ENCODE results near the gene SLC25A26. TPM values are rescaled to one million over a fixed set of nuclear protein-coding genes. Genes with fewer than 3 reads are reported as not detected.
"Not testable (repeated sequence)": the region's sequence is repeated elsewhere in the genome, so short reads cannot be mapped to it uniquely, and the experiment has no call there.

Gene SLC25A26
- total and polyA plus RNA-seq, 7 donors = 17.8 to 42.8 (median 22.4) TPM

GRCh38 chr3:66215106-66215505 lies 5.7 kb upstream of the SLC25A26 start:
- Histone ChIP-seq H3K27ac (no peak overlapping the region), H3K9me3 (no peaks in the 10 kb centered on the region), H3K4me1 (peaks cover 0 to 5% (median 3%) of the 10 kb centered on the region in 4 donors), H3K36me3 (no peaks in the 10 kb centered on the region), H3K4me3 (no peak overlapping the region), H3K27me3 (no peaks in the 10 kb centered on the region)
- TF ChIP-seq POLR2AphosphoS5 (IDR thresholded peaks at IDR 0.05) = no peak
- TF ChIP-seq POLR2A (IDR thresholded peaks at IDR 0.05) = no peak
- no peak for TF ChIP-seq EP300 (IDR thresholded peaks at IDR 0.05)
- no peak for TF ChIP-seq CTCF (IDR thresholded peaks at IDR 0.05)
- intact Hi-C loops (cut with DNase I) = no loop called here
- no peak for DNase-seq
- WGBS, 2 donors = 83 to 84% methylated on average over 2 of the region's 2 CpGs

- no peak for DNase-seq
- Histone ChIP-seq H3K9me3 (no peaks in the 10 kb centered on the region), H3K36me3 (peaks cover 0 to 4% (median 0%) of the 10 kb centered on the region in 4 donors), H3K4me1 (peaks cover 0 to 15% (median 8%) of the 10 kb centered on the region in 4 donors), H3K27ac (peak overlapping the region; percentile 71 to 82 (median 76)), H3K4me3 (peak overlapping the region; percentile 68 to 89 (median 80)), H3K27me3 (no peaks in the 10 kb centered on the region)
- 11 to 24% methylated on average over 5 of the region's 5 CpGs for WGBS, 2 donors
- intact Hi-C loops (cut with DNase I) = loop anchor here (5.0 to 10.0 kb wide), 2 partner anchors 183 to 435 kb away; partner anchors contain the start of gene MAGI1
- TF ChIP-seq EP300 (IDR thresholded peaks at IDR 0.05) = no peak
- TF ChIP-seq POLR2AphosphoS5 (IDR thresholded peaks at IDR 0.05) = no peak
- TF ChIP-seq CTCF (IDR thresholded peaks at IDR 0.05) = no peak
- no peak for TF ChIP-seq POLR2A (IDR thresholded peaks at IDR 0.05)
These were observed 735 bp upstream of the SLC25A26 start for GRCh38 chr3:66220066-66220465.

- no peaks in the 10 kb centered on the region for H3K27me3 ChIP-seq
- no peak overlapping the region for H3K4me3 ChIP-seq
- peaks cover 0 to 15% (median 8%) of the 10 kb centered on the region in 4 donors for H3K4me1 ChIP-seq
- H3K36me3 ChIP-seq = peaks cover 0 to 7% (median 0%) of the 10 kb centered on the region in 4 donors
- no peaks in the 10 kb centered on the region for H3K9me3 ChIP-seq
- DNase-seq = no peak
- intact Hi-C loops (cut with DNase I) = loop anchor here (5.0 to 10.0 kb wide), 2 partner anchors 187 to 439 kb away; partner anchors contain the start of gene MAGI1
- TF ChIP-seq CTCF (IDR thresholded peaks at IDR 0.05) = no peak
- TF ChIP-seq POLR2A (IDR thresholded peaks at IDR 0.05) = no peak
- TF ChIP-seq POLR2AphosphoS5 (IDR thresholded peaks at IDR 0.05) = no peak
- no peak for TF ChIP-seq EP300 (IDR thresholded peaks at IDR 0.05)
- 97% methylated on average over 1 of the region's 1 CpG for WGBS, 2 donors
- no peak overlapping the region for H3K27ac ChIP-seq
These were observed 3.4 kb downstream of the SLC25A26 start for GRCh38 chr3:66224220-66224619.

GRCh38 chr3:66226093-66226492 lies 5.3 kb downstream of the SLC25A26 start:
- not testable (repeated sequence) for H3K36me3 ChIP-seq, H3K9me3 ChIP-seq, DNase-seq, H3K4me3 ChIP-seq, H3K27me3 ChIP-seq, H3K4me1 ChIP-seq, H3K27ac ChIP-seq
- intact Hi-C loops (cut with DNase I) = loop anchor here (10.0 kb wide), 1 partner anchor 441 kb away; no protein-coding TSS in a partner anchor
- 94 to 98% methylated on average over 3 of the region's 3 CpGs for WGBS, 2 donors

GRCh38 chr3:66227051-66227450 lies 6.2 kb downstream of the SLC25A26 start:
- H3K27ac ChIP-seq = no peak overlapping the region
- H3K36me3 ChIP-seq = peaks cover 0 to 7% (median 0%) of the 10 kb centered on the region in 4 donors
- no peaks in the 10 kb centered on the region for H3K9me3 ChIP-seq
- H3K27me3 ChIP-seq = no peaks in the 10 kb centered on the region
- intact Hi-C loops (cut with DNase I) = loop anchor here (10.0 kb wide), 1 partner anchor 442 kb away; no protein-coding TSS in a partner anchor
- 70 to 79% methylated on average over 3 of the region's 3 CpGs for WGBS, 2 donors
- DNase-seq = no peak
- no peaks in the 10 kb centered on the region for H3K4me1 ChIP-seq
- H3K4me3 ChIP-seq = no peak overlapping the region
- no peak for TF ChIP-seq POLR2AphosphoS5 (IDR thresholded peaks at IDR 0.05)
- TF ChIP-seq POLR2A (IDR thresholded peaks at IDR 0.05) = no peak

- Histone ChIP-seq H3K4me3 (no peak overlapping the region), H3K9me3 (no peaks in the 10 kb centered on the region), H3K36me3 (peaks cover 0 to 7% (median 0%) of the 10 kb centered on the region in 4 donors), H3K27ac (no peak overlapping the region), H3K4me1 (no peaks in the 10 kb centered on the region), H3K27me3 (no peaks in the 10 kb centered on the region)
- WGBS, 2 donors = 59 to 65% methylated on average over 2 of the region's 2 CpGs
- no peak for DNase-seq
- intact Hi-C loops (cut with DNase I) = loop anchor here (10.0 kb wide), 1 partner anchor 443 kb away; no protein-coding TSS in a partner anchor
- TF ChIP-seq POLR2AphosphoS5 (IDR thresholded peaks at IDR 0.05) = no peak
- TF ChIP-seq CTCF (IDR thresholded peaks at IDR 0.05) = no peak
- TF ChIP-seq EP300 (IDR thresholded peaks at IDR 0.05) = no peak
- TF ChIP-seq POLR2A (IDR thresholded peaks at IDR 0.05) = no peak
These were observed 7.1 kb downstream of the SLC25A26 start for GRCh38 chr3:66227915-66228314.

Data from sigmoid colon (tissue), 7 donors.